Stimulated activated naive B cell treated with anti-CD40 and anti-IgM and Interleukin-4, amounts not matched to agents 10 μg/mL and 1 μg/mL and 100 μg/mL, for 72 hours (primary cell): ENCODE data around the gene TRANK1.

Experiments used
- ATAC-seq, 2 donors: fragments of 150-1000 bp; cut with Tn5 transposase; replicated peaks; 2 replicates each; pipeline ENCODE4 v1.10.0; 2021; ENCODE audit warnings: moderate library complexity in 1 of 2
- DNase-seq: peaks from one replicate; pipeline ENCODE4 v3.0.0; 2021
- H3K27ac Mint-ChIP-seq: one replicate; pipeline ENCODE4 v1.8.0; 2022; ENCODE audit warnings: mild to moderate bottlenecking, mixed read lengths
- H3K27me3 Mint-ChIP-seq, 2 donors: one replicate each; pipeline ENCODE4 v1.8.0; 2022; ENCODE audit warnings: mixed read lengths in 2 of 2
- H3K36me3 Mint-ChIP-seq, 2 donors: one replicate each; pipeline ENCODE4 v1.8.0; 2022; ENCODE audit warnings: mixed read lengths in 2 of 2, mild to moderate bottlenecking in 1 of 2
- H3K4me1 Mint-ChIP-seq, 2 donors: one replicate each; pipeline ENCODE4 v1.8.0; 2022; ENCODE audit warnings: mixed read lengths in 2 of 2, mild to moderate bottlenecking in 1 of 2
- H3K4me3 Mint-ChIP-seq, 2 donors: one replicate each; pipeline ENCODE4 v1.8.0; 2022; ENCODE audit warnings: mild to moderate bottlenecking in 2 of 2, mixed read lengths in 2 of 2, moderate library complexity in 1 of 2
- H3K9me3 Mint-ChIP-seq, 2 donors: one replicate each; pipeline ENCODE4 v1.8.0; 2022; ENCODE audit warnings: mixed read lengths in 2 of 2, mild to moderate bottlenecking in 1 of 2

TRANK1 gene

DNA sequence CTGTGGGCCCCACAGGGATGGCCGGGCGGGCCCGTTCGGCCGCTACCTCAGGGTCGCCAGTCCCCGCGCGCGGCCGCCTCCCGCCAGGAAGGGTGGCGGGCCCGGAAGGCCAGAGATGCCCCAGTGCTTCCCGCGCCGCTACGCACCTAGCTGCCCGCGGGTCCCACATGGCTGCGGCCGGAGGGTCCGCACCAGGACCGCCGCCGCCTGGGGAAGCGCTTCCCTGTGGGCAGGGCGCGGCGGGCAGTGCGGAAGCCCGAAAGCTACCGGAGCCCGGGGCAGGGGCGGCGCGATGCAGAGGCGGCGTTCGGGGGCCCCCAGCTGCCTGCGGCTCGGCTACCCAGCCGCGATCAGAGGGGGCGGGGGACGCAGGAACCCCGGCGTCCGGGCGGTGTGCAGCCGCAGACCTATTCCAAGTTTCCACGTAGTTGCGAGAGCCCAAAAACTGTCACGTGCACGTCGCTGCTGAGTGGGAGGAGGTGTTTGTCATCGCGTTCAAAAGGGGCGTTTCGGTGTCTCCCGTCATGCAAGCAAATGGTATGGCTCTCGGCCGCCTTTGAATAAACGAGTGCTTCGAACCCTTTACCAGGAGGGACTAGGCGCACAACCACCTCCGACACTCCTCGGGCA lies at the start of gene TRANK1:
TSS of gene TRANK1 (minus strand) at position 414 of the 630 bp plus-strand sequence. CDS start at position 169, 245 bp downstream.
- H3K27ac Mint-ChIP-seq, result peak within 1 kb of the TSS; percentile 85
- H3K36me3 Mint-ChIP-seq, result peaks cover 12 to 20% of the 10 kb centered on the region in 2 donors
- ATAC-seq, result peak; percentile 83 to 88
- no peaks in the 10 kb centered on the region for H3K27me3 Mint-ChIP-seq
- peak; percentile 78 for DNase-seq
- peaks cover 12% of the 10 kb centered on the region in 2 donors for H3K9me3 Mint-ChIP-seq
- H3K4me1 Mint-ChIP-seq, result peaks cover 4 to 16% of the 10 kb centered on the region in 2 donors
- H3K4me3 Mint-ChIP-seq, result peak within 1 kb of the TSS; percentile 87 to 92

DNA sequence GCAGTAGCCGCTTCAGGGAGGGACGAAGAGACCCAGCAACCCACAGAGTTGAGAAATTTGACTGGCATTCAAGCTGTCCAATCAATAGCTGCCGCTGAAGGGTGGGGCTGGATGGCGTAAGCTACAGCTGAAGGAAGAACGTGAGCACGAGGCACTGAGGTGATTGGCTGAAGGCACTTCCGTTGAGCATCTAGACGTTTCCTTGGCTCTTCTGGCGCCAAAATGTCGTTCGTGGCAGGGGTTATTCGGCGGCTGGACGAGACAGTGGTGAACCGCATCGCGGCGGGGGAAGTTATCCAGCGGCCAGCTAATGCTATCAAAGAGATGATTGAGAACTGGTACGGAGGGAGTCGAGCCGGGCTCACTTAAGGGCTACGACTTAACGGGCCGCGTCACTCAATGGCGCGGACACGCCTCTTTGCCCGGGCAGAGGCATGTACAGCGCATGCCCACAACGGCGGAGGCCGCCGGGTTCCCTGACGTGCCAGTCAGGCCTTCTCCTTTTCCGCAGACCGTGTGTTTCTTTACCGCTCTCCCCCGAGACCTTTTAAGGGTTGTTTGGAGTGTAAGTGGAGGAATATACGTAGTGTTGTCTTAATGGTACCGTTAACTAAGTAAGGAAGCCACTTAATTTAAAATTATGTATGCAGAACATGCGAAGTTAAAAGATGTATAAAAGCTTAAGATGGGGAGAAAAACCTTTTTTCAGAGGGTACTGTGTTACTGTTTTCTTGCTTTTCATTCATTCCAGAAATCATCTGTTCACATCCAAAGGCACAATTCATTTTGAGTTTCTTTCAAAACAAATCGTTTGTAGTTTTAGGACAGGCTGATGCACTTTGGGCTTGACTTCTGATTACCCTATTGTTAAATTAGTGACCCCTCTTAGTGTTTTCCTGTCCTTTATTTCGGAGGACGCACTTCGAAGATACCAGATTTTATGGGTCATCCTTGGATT lies 48.8 kb upstream of the TRANK1 start, which contains the start of gene MLH1:
TSS of gene MLH1 (plus strand) at position 193 of the 958 bp plus-strand sequence. CDS start at position 223, 30 bp downstream.
- peak; percentile 100 for DNase-seq
- peaks cover 0 to 2% of the 10 kb centered on the region in 2 donors for H3K9me3 Mint-ChIP-seq
- no peak within 1 kb of the TSS for H3K27ac Mint-ChIP-seq
- H3K36me3 Mint-ChIP-seq, result peaks cover 20 to 23% of the 10 kb centered on the region in 2 donors
- H3K4me3 Mint-ChIP-seq, result no peak within 1 kb of the TSS
- peak; percentile 91 to 92 for ATAC-seq
- no peaks in the 10 kb centered on the region for H3K27me3 Mint-ChIP-seq
- H3K4me1 Mint-ChIP-seq, result peaks cover 16 to 30% of the 10 kb centered on the region in 2 donors

DNA sequence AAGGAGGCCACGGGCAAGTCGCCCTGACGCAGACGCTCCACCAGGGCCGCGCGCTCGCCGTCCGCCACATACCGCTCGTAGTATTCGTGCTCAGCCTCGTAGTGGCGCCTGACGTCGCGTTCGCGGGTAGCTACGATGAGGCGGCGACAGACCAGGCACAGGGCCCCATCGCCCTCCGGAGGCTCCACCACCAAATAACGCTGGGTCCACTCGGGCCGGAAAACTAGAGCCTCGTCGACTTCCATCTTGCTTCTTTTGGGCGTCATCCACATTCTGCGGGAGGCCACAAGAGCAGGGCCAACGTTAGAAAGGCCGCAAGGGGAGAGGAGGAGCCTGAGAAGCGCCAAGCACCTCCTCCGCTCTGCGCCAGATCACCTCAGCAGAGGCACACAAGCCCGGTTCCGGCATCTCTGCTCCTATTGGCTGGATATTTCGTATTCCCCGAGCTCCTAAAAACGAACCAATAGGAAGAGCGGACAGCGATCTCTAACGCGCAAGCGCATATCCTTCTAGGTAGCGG lies 48.0 kb upstream of the TRANK1 start, which contains the start of gene EPM2AIP1:
TSS of gene EPM2AIP1 (minus strand) at position 326 of the 520 bp plus-strand sequence. CDS start at position 272, 54 bp downstream.
- Mint-ChIP-seq H3K36me3 (peaks cover 23 to 27% of the 10 kb centered on the region in 2 donors), H3K4me1 (peaks cover 21 to 33% of the 10 kb centered on the region in 2 donors), H3K4me3 (no peak within 1 kb of the TSS), H3K9me3 (no peaks in the 10 kb centered on the region), H3K27me3 (no peaks in the 10 kb centered on the region), H3K27ac (no peak within 1 kb of the TSS)
- DNase-seq (no peak), ATAC-seq (peak; percentile 88 to 89)

DNA sequence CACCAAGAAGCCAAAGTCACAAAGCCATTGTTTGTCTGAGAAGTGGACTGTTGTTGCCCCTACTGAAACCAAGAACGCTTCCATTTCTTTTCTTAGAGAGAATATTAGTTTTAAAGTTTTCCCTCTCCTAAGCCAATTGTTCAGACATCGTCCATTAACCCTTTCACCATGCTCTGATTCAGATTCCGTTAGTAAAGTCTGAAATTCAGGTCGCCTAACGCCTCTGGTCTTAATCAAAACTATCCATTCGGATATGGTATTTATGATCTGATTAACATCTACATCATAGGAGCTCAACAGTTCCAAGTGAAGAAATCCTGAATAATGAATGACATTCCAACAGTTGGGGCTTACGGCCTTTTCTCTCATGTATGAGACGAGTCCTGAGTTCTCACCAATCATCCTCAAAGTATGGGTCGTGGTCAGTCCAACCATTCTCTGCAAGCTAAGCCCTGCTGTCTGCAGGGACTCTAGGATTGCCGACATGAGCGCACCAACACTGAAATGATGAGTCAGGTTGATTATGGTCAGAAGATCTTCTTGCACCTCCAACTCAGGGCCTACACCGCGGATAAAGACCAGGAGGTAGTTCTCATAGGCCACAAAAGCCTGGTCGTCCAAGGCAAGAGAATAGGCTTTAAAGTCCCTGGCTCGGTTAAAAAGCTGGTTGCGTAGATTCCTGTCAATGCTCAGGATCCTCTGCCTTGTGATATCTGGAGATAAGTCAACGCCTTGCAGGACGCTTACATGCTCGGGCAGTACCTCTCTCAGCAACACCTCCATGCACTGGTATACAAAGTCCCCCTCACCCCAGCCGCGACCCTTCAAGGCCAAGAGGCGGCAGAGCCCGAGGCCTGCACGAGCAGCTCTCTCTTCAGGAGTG lies 47.3 kb upstream of the TRANK1 start:
- DNase-seq (peak; percentile 14), ATAC-seq (no peak)
- Mint-ChIP-seq H3K27me3 (no peaks in the 10 kb centered on the region), H3K27ac (no peak overlapping the region), H3K4me3 (no peak overlapping the region), H3K36me3 (peaks cover 21 to 27% of the 10 kb centered on the region in 2 donors), H3K9me3 (no peaks in the 10 kb centered on the region), H3K4me1 (peaks cover 19 to 32% of the 10 kb centered on the region in 2 donors)

DNA sequence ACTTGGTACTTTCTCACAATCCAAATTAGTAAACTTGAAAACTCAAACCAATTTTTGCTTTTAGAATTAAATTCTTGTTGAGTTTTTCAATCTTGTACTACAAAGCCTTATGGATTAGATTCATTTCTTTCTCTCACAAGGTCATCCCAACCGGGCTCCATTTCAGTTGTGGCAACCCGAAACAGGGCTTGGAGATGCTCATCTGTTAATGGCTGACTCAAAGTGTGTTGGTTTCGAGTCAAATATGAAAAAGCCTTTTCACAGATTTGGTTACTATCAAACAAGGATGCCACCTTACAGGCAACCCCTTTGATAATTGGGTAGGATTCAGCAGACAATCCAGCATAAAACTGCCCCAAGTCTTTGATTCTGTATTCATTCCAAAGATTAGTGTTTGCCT lies 46.3 kb upstream of the TRANK1 start:
- ATAC-seq (no peak), DNase-seq (no peak)
- Mint-ChIP-seq H3K4me1 (peaks cover 15 to 29% of the 10 kb centered on the region in 2 donors), H3K9me3 (no peaks in the 10 kb centered on the region), H3K27me3 (no peaks in the 10 kb centered on the region), H3K4me3 (peak overlapping the region in 1 of 2 donors; percentile 36), H3K36me3 (peaks cover 18 to 28% of the 10 kb centered on the region in 2 donors), H3K27ac (no peak overlapping the region)

DNA sequence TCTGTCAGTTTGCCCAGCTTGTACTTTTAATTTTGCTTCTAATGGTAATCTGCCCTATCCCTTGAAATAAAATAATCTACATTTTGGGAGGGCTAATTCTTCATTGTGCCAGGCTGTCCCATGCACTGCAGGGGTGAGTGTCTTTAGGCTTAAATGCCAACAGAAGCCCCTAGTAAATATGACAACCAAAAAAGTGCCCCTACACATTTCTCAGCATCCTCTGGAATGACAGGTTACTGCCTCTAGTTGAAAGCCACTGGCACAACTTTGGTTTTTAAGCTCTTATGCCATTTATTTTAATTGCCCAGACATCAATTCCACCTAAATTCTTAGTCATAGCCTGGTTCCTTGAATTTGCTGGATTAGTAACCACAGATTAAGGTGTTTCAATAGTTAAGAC lies 44.7 kb upstream of the TRANK1 start:
- Mint-ChIP-seq H3K4me3 (peak overlapping the region; percentile 68 to 80), H3K27me3 (no peaks in the 10 kb centered on the region), H3K27ac (no peak overlapping the region), H3K9me3 (no peaks in the 10 kb centered on the region), H3K36me3 (peaks cover 28 to 41% of the 10 kb centered on the region in 2 donors), H3K4me1 (peaks cover 19 to 37% of the 10 kb centered on the region in 2 donors)
- no peak for ATAC-seq
- no peak for DNase-seq

DNA sequence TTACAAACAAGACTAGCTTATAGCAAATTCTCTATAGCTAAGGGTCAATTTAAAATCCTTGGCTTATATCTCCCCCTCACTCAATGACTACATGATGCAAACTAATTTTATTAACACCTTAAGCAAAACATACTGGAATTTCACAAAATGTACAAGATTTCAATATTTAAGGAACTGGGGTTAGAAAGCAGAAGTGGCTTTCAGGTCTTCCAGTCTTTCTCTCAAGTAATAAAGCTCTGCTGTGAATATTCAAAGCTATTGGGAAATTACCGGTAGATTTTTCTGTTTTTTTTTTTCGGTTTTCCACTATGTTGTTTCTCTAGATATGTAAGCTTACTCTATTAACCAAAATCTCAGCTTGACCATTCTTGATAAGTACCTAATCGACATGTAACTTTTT lies 44.2 kb upstream of the TRANK1 start:
- H3K27ac Mint-ChIP-seq, result no peak overlapping the region
- peaks cover 17 to 37% of the 10 kb centered on the region in 2 donors for H3K4me1 Mint-ChIP-seq
- H3K36me3 Mint-ChIP-seq, result peaks cover 33 to 47% of the 10 kb centered on the region in 2 donors
- DNase-seq (no peak), ATAC-seq (no peak)
- H3K4me3 Mint-ChIP-seq, result peak overlapping the region; percentile 68 to 80
- H3K9me3 Mint-ChIP-seq, result no peaks in the 10 kb centered on the region
- no peaks in the 10 kb centered on the region for H3K27me3 Mint-ChIP-seq

DNA sequence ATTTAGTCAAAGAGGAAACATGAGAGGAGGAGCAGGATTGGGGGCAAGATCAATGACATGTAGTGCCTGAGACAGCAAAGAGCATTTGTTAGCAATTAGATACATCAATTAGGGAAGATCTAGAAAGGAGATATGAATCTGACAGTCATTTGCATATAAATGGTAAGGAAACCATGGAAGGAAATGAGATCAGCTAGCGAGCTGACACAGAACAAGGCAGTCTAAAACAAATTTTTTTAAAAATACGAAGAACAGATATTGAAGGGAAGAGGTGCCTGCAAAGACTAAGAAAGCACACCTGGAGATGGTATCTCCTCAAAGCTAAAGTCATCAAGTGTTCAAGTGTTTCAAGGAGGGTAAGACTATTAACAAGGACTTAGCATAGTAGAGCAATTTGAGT lies 43.5 kb upstream of the TRANK1 start:
- Mint-ChIP-seq H3K9me3 (no peaks in the 10 kb centered on the region), H3K27ac (peak overlapping the region; percentile 1), H3K4me3 (peak overlapping the region; percentile 30 to 41), H3K36me3 (peaks cover 37 to 52% of the 10 kb centered on the region in 2 donors), H3K27me3 (no peaks in the 10 kb centered on the region), H3K4me1 (peaks cover 17 to 37% of the 10 kb centered on the region in 2 donors)
- ATAC-seq (no peak), DNase-seq (no peak)

DNA sequence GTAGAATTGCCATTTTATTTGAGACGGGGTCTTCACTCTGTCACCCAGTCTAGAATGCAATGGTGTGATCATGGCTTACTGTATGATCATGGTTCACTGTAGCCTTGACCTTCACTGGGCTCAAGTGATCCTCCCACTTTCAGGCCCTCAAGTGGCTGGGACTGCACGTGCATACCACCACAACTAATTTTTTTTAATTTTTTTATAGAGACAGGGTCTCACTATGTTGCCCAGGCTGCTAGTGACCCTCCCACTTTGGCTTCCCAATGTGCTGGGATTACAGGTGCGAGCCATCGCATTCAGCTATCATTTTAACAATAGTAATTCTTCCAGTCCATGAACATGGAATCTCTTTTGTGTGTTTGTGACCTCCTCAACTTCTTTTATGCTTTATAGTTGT lies 36.2 kb upstream of the TRANK1 start:
- peaks cover 60 to 66% of the 10 kb centered on the region in 2 donors for H3K36me3 Mint-ChIP-seq
- no peak for ATAC-seq

DNA sequence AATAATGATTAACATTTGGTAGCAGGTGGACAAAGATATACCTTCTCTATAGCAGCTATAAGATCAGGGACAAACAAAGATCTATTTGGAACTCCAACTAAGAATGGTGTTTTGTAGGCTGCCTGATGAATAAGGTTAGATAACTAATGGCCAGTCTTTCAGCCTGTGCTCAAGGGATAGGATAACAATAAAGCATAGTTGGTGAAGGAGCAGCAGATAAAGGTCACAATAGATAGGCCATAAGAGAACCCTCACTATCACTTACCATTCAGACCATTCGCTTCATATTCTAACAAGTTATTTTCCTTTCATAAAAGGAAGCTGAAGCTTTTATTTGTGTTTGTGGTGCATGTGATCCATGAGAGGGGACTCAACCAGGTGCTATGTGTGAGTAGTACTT lies 28.3 kb upstream of the TRANK1 start:
- Mint-ChIP-seq H3K36me3 (peaks cover 7 to 15% of the 10 kb centered on the region in 2 donors), H3K27ac (no peak overlapping the region), H3K9me3 (no peaks in the 10 kb centered on the region), H3K4me3 (no peak overlapping the region), H3K4me1 (peaks cover 18 to 23% of the 10 kb centered on the region in 2 donors), H3K27me3 (no peaks in the 10 kb centered on the region)
- ATAC-seq, result no peak
- no peak for DNase-seq

More for the DNA sequence above, 36.2 kb upstream of the TRANK1 start:
- no peaks in the 10 kb centered on the region for H3K27me3 Mint-ChIP-seq
- DNase-seq, result no peak
- no peak overlapping the region for H3K4me3 Mint-ChIP-seq
- H3K9me3 Mint-ChIP-seq, result peaks cover 8 to 12% of the 10 kb centered on the region in 2 donors
- peaks cover 6 to 7% of the 10 kb centered on the region in 2 donors for H3K4me1 Mint-ChIP-seq
- H3K27ac Mint-ChIP-seq, result no peak overlapping the region

DNA sequence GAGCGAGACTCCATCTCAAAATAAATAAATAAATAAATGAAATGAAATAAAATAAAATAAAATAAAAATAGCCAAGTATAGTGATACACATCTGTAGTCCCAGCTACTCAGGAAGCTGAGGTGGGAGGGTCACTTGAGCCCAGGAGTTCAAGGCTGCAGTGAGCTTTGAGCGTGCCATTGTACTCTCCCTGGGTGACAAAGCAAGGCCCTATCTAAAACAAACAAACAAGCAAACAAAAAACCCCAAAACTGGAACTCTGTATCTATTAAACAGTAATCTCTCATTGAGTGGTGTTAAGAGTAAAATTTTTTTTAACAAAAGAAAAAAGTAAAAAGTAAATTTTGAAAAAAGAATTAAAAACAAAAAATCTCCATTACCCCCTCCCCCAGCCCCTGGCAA lies 27.3 kb upstream of the TRANK1 start:
- H3K36me3 Mint-ChIP-seq, result peaks cover 7 to 15% of the 10 kb centered on the region in 2 donors
- H3K27ac Mint-ChIP-seq, result no peak overlapping the region
- no peak for DNase-seq
- no peaks in the 10 kb centered on the region for H3K9me3 Mint-ChIP-seq
- no peak for ATAC-seq
- H3K4me1 Mint-ChIP-seq, result peaks cover 18 to 23% of the 10 kb centered on the region in 2 donors
- H3K4me3 Mint-ChIP-seq, result no peak overlapping the region
- no peaks in the 10 kb centered on the region for H3K27me3 Mint-ChIP-seq

DNA sequence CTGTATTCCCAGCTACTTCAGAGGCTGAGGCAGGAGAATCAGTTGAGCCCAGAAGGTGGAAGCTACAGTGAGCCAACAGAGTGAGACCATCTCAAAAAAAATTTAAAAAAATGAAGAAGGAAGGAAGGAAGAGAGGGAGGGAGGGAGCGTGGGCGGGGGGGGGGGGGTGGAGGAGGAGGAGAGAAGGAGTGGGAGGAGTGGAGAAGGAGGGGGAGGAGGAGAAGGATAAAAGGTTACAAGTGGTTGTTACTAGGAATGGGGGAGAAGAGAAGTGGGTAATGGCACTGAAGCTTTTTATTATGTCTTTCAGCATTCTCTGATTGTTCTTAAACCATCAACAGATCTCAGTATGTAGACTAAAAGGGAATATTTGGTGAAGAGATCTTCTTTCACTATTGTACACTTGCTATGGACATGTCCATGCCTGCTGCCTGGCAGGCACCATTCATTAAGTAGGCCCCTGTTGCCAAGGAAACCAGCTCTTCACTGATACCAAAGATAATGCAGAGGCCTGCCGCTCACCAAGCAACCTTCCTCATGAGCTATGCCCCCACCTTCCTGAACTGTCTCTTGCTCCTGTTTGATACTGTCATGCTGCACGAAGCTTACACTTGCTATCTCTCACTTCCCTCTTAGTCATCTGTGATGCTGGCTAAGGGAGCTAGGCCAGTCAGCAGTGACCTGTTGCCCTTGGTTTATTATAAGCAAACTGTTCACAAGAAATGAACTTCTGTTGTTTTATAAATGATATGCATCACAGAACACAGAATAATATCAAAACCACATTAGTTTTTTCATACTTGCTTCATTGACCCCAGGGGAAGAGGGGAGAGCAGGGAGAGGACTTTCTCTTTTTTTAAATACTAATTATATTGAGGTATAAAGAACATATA lies 24.9 kb upstream of the TRANK1 start:
- peak overlapping the region; percentile 21 to 68 for H3K4me3 Mint-ChIP-seq

More for the DNA sequence above, 24.9 kb upstream of the TRANK1 start:
- H3K4me1 Mint-ChIP-seq, result peaks cover 26 to 31% of the 10 kb centered on the region in 2 donors
- no peaks in the 10 kb centered on the region for H3K27me3 Mint-ChIP-seq
- H3K27ac Mint-ChIP-seq, result peak overlapping the region; percentile 95
- DNase-seq (peak; percentile 76), ATAC-seq (peak; percentile 100)
- H3K9me3 Mint-ChIP-seq, result no peaks in the 10 kb centered on the region
- peaks cover 2% of the 10 kb centered on the region in 2 donors for H3K36me3 Mint-ChIP-seq
